ENCODE data around the gene HOXB1. TPM values are rescaled to one million over a fixed set of nuclear protein-coding genes. Genes with fewer than 3 reads are reported as not detected.

HOXB1 gene
- total RNA-seq, result not detected

GRCh38 chr17:48530887-48531272 is at the start of gene HOXB1:
Gene HOXB1 (minus strand): TSS chr17:48531011. CDS start chr17:48530904, 107 bp downstream.
- DNase-seq, result no peak

DNA sequence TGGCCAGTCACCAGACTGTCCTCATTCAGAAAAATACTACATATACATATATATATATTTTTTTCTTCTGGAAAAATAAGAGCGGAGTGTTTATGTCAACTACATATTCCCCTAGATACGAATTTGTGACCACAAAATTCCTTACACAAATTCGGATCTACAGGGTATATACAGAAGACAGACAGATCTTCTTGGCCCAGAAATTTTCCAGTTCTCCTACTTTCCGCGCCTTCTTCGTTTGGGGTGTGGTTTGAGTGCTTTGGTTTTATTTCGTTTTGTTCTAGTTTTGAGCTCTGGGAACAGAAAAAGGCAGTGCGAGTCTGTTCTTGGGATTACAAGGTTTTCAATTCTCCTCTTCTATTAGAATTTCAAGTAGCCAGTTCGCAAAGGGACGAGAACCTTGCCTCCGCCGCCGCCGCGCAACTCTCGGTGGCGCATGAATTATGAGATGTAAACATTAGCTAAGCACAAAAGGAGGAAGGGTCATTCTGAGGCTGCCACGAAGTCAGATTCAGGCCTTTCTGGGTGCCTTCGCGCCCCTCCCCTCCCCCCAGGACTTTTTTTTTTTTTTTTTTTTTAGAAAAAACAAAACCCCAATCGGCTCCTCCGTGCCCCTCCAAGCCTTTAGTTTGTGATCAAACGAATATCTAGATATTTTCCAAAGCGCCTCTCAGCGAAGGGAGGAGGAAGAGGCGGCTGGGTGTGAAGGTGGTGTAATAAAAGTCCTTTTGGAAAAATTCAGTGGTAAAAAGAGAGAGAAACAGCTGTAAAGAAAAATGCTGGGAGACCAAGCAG is 49.1 kb upstream of the HOXB1 start:
- no peak for DNase-seq

DNA sequence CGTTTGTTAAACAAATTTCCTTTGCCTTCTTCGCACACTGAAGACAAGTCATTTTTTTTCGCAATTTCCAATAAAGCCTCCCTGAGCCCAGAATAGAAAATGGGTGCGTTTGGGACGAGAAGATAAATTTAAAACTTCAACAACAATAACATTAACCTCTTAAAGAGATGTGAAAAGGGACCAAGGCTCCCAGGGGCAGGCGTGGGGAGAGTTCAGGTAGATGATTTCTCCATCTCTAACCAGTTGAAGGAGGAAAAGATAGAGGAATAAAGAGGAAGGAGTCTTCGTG is 48.6 kb upstream of the HOXB1 start:
- no peak for DNase-seq

GRCh38 chr17:48578616-48579470 is 48.0 kb upstream of the HOXB1 start:
- no peak for DNase-seq

DNA sequence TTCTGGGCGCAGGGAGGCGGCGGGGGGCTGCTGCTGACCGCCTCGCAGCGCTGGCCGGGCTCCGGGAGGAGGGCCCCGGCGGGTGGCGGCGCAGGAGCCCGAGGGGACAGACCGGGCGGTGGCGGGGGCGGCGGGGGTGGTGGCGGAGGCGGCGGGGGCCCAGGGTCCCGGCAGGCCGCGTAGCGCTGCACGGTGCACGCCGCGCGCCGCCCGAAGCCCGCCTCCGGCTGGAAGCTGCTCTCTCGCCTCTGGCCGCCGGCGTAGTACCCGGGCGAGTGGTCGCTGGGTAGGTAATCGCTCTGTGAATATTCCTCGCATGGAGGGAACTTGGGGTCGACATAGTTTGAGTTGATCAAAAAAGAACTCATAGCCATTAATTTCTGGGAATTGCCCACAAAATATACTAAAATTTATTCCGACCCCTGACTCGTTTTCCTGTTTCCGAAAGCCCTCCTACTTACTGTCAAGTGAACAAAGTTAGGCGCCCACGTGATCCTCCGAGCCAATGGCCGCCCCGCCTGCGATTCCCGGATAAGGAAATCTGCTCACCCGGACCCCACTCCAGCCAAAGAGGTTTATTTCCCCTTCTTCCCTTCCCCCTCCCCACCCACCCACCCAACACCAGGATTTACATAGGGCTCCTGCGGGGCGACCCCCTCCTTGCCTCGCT is 47.3 kb upstream of the HOXB1 start, which contains the start of gene HOXB4:
Gene HOXB4, minus strand, starts transcription at position 405 of the 670 bp plus-strand sequence. Its CDS starts 31 bp downstream, at position 374.
- DNase-seq, result peak; percentile 71

GRCh38 chr17:48577330-48577945 is 46.6 kb upstream of the HOXB1 start:
- DNase-seq, result no peak

GRCh38 chr17:48576479-48577309 is 45.9 kb upstream of the HOXB1 start:
- DNase-seq, result no peak

DNA sequence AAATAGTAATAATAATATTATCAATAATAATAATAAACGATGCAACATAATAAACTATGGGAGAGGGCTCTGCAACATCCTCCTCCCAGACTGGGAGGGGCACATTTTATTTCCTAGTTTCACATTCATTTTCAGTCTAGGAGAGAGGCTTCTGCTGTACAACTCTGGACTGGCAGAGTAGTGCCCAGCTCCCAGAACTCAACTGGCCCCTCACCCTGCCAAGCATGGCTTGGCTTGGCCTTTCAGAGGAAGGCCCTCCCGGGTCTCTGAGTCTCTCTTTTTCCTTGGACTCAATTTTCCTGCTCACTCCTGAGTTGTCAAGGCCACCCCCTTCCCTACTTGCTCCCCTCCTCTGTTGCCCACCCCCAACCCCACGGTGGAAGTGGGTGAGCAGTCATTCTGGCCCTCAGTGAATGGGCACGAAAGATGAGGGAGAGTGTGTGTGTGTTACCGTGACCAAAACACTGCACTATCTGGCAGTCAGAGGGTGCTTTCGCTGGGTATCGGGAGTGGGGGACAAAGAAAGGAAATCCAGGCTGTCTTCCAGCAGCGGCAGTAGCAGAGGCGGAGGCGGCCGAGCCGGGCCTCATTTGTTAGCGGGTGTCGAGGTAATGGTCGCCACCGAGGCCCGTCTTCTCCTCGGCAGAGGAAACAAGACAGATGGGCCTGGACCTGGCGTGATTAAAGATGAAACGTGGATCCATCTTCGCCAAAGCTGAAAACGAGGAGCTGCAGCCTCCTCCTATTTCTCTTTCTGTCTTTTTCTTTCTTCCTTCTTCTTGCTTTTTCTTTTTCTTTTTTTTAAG is 45.1 kb upstream of the HOXB1 start:
- DNase-seq, result no peak

DNA sequence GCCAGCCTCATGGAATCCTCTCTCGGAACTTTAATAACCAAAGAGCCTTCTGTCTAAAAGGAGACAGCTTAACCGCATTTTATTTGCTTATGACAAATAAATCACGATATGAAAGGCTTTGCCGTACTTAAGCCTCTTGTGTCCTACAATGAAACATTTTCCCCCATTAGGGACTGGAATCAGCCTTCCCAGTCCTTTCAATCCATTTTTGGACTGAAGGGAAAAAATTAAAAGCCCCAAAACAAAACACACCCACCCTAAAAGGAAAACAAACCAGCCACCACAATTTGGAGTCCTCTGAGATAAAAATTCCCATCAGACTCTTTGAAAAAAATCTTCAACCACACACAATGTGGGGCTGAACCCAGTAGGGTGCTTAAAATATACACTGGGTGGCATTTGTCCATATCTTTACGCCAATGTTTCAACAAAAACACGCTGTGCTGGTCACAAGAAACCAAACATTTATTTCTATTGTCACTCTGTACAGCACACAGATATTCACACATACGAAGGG is 44.3 kb upstream of the HOXB1 start:
- no peak for DNase-seq

GRCh38 chr17:48574505-48575065 is 43.8 kb upstream of the HOXB1 start:
- no peak for DNase-seq

DNA sequence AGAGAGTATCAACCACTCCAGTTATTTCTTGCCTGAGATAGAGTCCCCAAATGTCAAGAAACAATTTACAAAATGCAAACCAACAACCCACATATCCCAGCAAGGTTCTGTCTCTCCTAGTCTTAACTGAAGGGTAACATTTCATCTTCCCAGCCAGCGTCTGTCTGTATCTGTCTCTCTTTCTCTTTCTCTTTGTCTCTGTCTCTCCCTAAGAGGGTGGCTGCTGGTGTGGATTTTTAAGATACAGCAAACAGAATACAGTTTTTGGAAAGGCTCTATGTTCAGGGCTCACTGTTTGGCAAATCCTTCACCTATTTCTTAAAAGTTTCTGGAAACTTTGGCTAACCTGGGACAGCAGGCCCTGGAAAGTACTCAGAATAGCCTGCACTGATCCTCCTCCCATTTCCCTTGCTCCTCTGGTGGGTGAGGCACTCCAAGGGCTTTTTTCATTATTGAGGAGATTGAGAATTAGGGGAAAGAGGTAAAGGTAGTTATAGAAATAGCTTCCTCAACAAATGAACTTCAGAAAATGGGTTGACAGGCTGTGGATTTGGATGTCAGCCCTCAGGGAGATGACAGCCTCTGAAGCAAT is 41.1 kb upstream of the HOXB1 start:
- DNase-seq, result no peak

DNA sequence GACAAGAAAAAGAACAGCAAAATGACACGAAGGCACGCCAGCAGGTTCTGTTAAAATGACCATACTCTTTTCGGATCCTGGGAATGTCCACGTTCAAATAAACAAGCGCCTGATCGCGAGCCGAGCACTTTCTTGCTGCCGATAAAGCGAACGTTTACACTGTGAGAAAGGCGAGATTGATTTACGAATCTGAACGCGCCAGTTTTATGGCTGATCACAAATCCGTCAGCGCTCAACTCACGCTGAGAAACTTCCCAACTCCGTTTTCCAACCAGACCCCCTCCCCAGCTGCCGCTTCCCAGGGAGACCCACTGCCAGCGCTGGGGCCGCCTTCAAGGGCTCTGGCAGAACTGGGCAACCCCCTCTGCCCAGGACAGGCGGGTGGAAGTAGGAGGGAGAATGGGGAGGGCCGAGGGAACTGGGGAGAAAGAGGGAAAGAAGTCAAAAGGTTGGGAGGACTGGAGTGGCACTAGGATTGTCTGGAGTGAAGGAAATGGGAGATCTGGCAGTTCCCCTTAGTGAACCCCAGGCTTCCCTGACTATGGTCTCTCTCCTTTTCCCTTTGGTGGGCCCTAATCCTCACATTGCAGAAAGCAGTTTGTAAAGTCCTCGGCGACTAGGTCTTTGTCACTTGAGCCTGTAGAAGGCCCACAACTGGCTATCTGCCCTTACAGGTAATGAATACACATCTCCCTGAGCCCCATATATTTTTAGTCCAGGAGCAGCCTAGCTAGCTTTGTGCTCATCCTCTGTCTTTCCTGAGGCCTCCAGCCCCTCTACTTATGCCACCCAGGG is 40.4 kb upstream of the HOXB1 start:
- DNase-seq, result no peak

DNA sequence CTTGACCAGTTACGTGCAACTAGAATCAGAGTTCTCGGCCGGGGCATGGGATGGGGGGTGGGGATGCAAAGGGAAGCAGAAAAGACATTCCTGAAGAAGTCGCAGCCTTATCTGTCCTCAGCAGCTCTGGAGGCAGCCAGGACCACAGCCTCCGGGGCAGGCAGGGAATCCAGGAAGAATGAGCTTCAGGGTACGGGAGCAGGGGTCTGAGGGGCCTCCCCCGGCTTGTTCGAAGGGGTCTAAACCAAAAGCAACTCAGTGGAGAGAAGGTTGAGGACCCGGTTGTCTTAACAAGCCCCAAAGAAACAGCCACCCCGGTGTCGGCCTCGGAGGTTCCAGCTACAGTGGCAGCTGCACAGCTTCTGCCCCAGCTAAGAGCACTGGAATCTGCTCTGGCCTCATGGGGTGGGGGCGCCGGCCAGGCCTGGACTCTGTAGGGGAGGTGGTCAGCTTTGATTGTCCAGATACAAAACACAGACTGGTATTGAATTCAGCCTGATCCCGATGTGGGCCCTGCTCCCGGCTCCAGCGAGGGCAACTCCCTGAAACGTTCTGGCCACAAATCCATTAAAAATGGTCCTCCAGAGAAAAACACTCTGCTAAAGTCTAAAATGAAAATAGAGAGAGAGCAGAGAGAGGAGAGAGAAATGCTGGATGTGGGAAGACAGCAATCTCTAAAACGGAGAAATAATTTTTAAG is 39.7 kb upstream of the HOXB1 start:
- no peak for DNase-seq

DNA sequence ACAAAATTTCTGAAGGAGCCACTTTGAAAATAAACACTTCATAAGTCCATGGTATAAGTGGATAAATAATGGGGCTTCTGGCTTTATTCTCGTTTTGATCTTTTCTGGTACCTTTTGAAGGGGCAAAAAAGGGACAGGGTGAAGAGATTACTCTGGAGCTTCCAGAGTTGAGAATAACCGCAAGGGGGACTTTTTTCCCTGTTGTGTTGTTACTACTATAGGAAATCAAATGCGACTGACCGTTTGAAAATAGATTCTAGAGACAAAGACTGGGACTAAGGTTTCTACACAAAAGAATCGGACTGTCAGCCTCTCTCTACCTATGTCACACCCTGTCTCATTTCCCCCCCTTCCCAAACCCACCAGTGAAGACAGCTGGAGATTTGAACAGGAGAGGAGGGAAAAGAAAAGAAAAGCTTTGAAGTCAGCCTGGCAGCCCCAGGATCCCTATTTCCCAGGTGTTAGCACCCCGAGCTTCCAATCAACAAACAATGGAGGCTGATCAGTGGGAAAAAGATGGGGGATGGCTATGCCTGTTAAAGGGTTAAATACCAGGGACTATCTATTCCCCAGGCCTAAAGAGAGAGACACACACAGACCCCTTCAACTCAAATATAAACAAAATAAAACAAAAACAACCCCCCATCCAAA is 39.0 kb upstream of the HOXB1 start:
- no peak for DNase-seq

DNA sequence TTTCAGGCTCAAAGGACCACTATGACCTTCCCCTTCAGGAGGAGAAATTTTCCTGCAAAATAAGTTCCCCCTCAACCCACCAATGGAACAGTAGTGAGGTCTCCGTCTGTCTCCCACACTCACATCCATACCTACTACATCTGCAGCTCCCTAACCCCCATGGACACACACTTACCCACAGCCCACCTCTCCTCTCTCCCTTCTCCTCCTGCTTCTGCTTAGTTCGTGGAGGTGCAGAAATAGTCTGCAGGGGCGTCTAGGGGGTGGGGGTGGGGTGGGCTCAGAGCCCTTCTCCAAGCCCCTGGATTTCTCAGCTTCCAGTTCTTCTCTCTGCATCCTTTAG is 38.4 kb upstream of the HOXB1 start:
- DNase-seq, result no peak

GRCh38 chr17:48568499-48569239 is 37.9 kb upstream of the HOXB1 start:
- no peak for DNase-seq
